ENCODE measurements around the gene PLOD1. TPM values are rescaled to one million over a fixed set of nuclear protein-coding genes. Genes with fewer than 3 reads are reported as not detected.
"Not testable (repeated sequence)": the region's sequence is repeated elsewhere in the genome, so short reads cannot be mapped to it uniquely, and the experiment has no call there.

The PLOD1 gene
- total and polyA plus RNA-seq, 8 donors, result 8.2 to 56.2 (median 35.2) TPM

DNA sequence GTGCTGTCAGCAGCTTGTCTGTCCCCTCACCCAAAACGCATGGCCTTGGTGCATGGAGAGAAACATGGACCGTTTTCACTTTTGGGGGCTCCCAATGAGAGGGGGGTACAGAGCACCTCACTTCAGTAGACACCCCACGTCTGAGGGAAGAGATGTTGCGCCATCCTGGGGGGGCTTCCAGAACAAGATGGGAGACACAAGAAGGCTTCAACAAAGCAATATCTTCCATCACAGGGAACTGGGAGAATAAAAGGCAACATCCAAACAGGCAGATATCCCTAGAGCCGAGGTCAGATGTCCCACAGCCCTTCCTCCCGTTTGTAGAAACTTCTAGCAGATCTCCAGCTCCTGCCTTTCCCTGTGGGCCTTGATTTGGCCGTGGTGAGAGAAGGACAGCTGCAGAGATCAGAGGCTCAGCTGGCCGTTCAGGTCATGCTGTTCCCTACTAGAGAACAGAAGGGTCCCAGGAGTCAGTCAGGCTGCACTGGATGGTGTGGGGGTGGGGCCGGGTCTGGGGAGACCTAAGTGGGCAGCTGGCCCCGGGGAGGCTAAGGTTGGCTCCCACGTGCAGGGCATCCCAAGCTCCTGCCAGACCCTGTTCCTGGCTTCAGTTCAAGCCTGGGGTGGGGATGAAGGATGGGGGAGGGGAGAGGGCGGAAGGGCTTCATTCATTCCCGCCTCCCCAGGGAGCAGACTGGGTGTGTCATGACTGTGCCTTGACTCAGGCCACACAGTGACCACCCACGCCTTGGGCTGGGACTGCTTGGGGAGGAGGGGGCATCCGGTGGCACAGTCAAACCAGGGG is 4.4 kb downstream of the PLOD1 start:
- intact Hi-C loops (cut with DNase I; ENCODE audit: low total_unique reads), result no loop called here
- TF ChIP-seq POLR2AphosphoS5 (IDR thresholded peaks at IDR 0.05), result no peak
- TF ChIP-seq, protein P1, sequence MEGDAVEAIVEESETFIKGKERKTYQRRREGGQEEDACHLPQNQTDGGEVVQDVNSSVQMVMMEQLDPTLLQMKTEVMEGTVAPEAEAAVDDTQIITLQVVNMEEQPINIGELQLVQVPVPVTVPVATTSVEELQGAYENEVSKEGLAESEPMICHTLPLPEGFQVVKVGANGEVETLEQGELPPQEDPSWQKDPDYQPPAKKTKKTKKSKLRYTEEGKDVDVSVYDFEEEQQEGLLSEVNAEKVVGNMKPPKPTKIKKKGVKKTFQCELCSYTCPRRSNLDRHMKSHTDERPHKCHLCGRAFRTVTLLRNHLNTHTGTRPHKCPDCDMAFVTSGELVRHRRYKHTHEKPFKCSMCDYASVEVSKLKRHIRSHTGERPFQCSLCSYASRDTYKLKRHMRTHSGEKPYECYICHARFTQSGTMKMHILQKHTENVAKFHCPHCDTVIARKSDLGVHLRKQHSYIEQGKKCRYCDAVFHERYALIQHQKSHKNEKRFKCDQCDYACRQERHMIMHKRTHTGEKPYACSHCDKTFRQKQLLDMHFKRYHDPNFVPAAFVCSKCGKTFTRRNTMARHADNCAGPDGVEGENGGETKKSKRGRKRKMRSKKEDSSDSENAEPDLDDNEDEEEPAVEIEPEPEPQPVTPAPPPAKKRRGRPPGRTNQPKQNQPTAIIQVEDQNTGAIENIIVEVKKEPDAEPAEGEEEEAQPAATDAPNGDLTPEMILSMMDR (IDR thresholded peaks at IDR 0.05), result no peak
- no peak for TF ChIP-seq POLR2A (IDR thresholded peaks at IDR 0.05)
- TF ChIP-seq EP300 (IDR thresholded peaks at IDR 0.05), result no peak
- Histone ChIP-seq H3K9me3 (no peaks in the 10 kb centered on the region), H3K27me3 (no peaks in the 10 kb centered on the region), H3K36me3 (peaks cover 0 to 30% (median 6%) of the 10 kb centered on the region in 4 donors), H3K4me3 (no peak overlapping the region), H3K4me1 (peaks cover 11 to 69% (median 46%) of the 10 kb centered on the region in 4 donors), H3K27ac (peak overlapping the region in 3 of 5 donors; percentile 26 to 60 (median 34))
- DNase-seq, result no peak
- 60 to 73% (median 69%) methylated on average over 15 of the region's 15 CpGs for WGBS, 5 donors

DNA sequence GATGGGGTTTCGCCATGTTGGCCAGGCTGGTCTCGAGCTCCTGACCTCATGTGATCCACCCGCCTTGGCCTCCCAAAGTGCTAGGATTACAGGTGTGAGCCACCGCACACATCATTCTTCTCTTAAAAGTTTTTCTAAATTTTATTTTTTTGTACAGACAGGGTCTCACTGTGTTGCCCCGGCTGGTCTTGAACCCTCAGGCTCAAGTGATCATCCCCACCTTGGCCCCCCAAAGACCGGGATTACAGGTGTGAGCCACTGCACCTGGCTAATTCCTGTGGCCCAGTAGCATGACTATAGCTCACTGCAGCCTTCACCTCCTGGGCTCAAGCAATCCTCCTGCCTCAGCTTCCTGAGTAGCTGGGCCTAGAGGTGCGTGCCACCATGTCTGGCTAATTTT is 5.3 kb downstream of the PLOD1 start:
- intact Hi-C loops (cut with DNase I; ENCODE audit: low total_unique reads); H3K9me3 ChIP-seq; H3K27me3 ChIP-seq; DNase-seq; H3K4me3 ChIP-seq: not testable (repeated sequence)
- WGBS, 5 donors, result 93 to 98% (median 97%) methylated on average over 7 of the region's 7 CpGs
- H3K4me1 ChIP-seq, result peaks cover 11 to 66% (median 40%) of the 10 kb centered on the region in 4 donors
- H3K36me3 ChIP-seq, result peaks cover 0 to 35% (median 14%) of the 10 kb centered on the region in 4 donors
- H3K27ac ChIP-seq, result peak overlapping the region in 1 of 5 donors; percentile 60

DNA sequence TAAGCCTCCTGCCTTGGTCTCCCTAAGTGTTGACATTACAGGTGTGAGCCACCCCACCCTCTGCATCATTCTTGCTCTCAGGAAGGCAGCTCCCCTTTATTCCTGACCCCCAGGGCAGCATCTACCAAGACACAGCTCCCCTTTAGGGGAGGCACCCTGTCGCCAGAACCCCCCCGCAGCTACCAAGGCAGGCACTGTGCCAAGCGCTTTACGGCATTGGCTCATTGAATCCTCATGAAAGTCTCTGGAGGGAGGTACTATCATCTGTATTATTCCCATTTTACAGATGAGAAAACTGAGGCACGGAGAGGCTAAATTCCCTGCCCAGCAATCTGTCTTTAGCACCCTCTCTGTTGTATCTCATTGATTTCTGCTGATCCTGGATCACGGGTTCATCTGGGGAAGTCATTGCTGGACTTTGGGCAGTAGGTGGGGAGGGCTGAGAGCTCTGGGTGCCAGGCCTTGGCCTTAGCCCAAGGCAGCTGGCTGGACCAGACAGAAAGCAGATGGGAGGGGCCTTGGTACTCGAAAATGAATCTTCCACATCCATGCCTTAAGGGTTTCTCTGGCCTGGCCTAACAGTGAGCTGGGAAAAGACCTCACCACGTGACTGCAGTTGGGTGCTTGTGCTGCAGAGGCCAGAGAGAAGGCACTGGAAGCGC is 5.9 kb downstream of the PLOD1 start:
- TF ChIP-seq, protein P1 (IDR thresholded peaks at IDR 0.05), result no peak
- TF ChIP-seq EP300 (IDR thresholded peaks at IDR 0.05), result no peak
- no peak for TF ChIP-seq POLR2A (IDR thresholded peaks at IDR 0.05)
- no peak for TF ChIP-seq POLR2AphosphoS5 (IDR thresholded peaks at IDR 0.05)
- H3K36me3 ChIP-seq, result peaks cover 0 to 36% (median 15%) of the 10 kb centered on the region in 4 donors
- H3K4me1 ChIP-seq, result peaks cover 6 to 60% (median 34%) of the 10 kb centered on the region in 4 donors
- H3K4me3 ChIP-seq, result no peak overlapping the region
- H3K9me3 ChIP-seq, result no peaks in the 10 kb centered on the region
- H3K27ac ChIP-seq, result peak overlapping the region in 1 of 5 donors; percentile 2
- peak in 1 of 2 donors; percentile 64 for DNase-seq
- WGBS, 5 donors, result 64 to 77% (median 71%) methylated on average over 8 to 9 of the region's 9 CpGs
- H3K27me3 ChIP-seq, result no peaks in the 10 kb centered on the region
- intact Hi-C loops (cut with DNase I; ENCODE audit: low total_unique reads), result no loop called here

DNA sequence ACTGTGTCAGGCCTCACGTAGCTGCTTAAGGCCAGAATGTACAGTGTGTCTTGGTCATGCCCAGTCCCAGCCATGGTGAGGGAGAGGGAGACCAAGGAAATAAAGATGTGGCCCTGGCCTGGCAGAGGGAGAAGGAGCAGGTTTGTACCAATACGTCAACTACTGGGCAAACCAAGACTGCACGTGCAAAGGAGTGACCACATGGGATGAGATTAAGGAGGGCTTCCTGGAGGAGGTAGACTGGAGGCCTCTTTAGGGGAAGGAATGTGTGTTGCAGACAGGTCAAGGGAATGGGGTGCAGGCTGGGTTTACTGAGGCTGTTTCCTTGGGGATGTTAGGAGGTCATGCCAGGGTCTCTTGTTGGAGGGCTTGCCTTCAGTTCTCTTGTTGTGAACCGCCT is 7.8 kb downstream of the PLOD1 start:
- H3K9me3 ChIP-seq, result no peaks in the 10 kb centered on the region
- H3K27me3 ChIP-seq, result no peaks in the 10 kb centered on the region
- intact Hi-C loops (cut with DNase I; ENCODE audit: low total_unique reads), result no loop called here
- peaks cover 0 to 42% (median 22%) of the 10 kb centered on the region in 4 donors for H3K4me1 ChIP-seq
- no peak for DNase-seq
- H3K36me3 ChIP-seq, result peaks cover 0 to 33% (median 14%) of the 10 kb centered on the region in 4 donors
- no peak for TF ChIP-seq POLR2A (IDR thresholded peaks at IDR 0.05)
- TF ChIP-seq, protein P1 (IDR thresholded peaks at IDR 0.05), result no peak
- no peak for TF ChIP-seq EP300 (IDR thresholded peaks at IDR 0.05)
- TF ChIP-seq POLR2AphosphoS5 (IDR thresholded peaks at IDR 0.05), result no peak
- WGBS, 5 donors, result 87 to 95% (median 92%) methylated on average over 4 of the region's 4 CpGs
- no peak overlapping the region for H3K4me3 ChIP-seq
- H3K27ac ChIP-seq, result no peak overlapping the region
